IMR-90 (cell line): ENCODE results near the gene C1orf159. TPM values are rescaled to one million over a fixed set of nuclear protein-coding genes. Genes with fewer than 3 reads are reported as not detected.

Experiments
- ATAC-seq: fragments of 200-7000 bp; cut with Tn5 transposase; 2 replicates; pipeline ENCODE4 v1.9.1; 2020; ENCODE audit warnings: low read depth, mild to moderate bottlenecking, moderate library complexity
- BruUV-seq: library from RNA; stranded (reverse); fragments of 400-500 nt; replicated peaks from 2 replicates; lab custom pipeline; 2021; lab: Mats Ljungman, UMichigan
- CTCF ChIA-PET: fragments of 300-600 bp; formaldehyde crosslinking; extraction: SDS; loops from one replicate; lab custom pipeline; 2021; ENCODE audit warnings: antibody characterized with exemption; lab: Yijun Ruan, JAX
- POLR2A ChIA-PET: fragments of 300-600 bp; sonication (Branson Sonifier 250); formaldehyde crosslinking; loops from one replicate; lab custom pipeline; 2022; ENCODE audit warnings: antibody characterized with exemption; ENCODE audit not compliant: unreplicated experiment; lab: Charles Lee
- DNase-seq: peaks from one replicate; pipeline ENCODE4 v3.0.0; 2013
- H2AFZ ChIP-seq: replicated peaks from 2 replicates; pipeline ENCODE3; 2013; ENCODE audit warnings: low read length, mild to moderate bottlenecking; ENCODE audit not compliant: poor library complexity
- H2AK5ac ChIP-seq: 2 replicates; pipeline ENCODE4 v1.6.1; 2013; ENCODE audit warnings: low read depth, low read length, inconsistent platforms
- H2AK9ac ChIP-seq: replicated peaks from 2 replicates; pipeline ENCODE3; 2013; ENCODE audit warnings: mild to moderate bottlenecking, low read depth, low read length, moderate library complexity; ENCODE audit not compliant: poor library complexity
- H2BK120ac ChIP-seq: 2 replicates; pipeline ENCODE4 v1.6.1; 2013; ENCODE audit warnings: low read depth, low read length, inconsistent platforms
- H2BK15ac ChIP-seq: 3 replicates; pipeline ENCODE4 v1.6.1; 2013; ENCODE audit warnings: low read depth, low read length, inconsistent platforms
- H2BK20ac ChIP-seq: 2 replicates; pipeline ENCODE4 v1.6.1; 2013; ENCODE audit warnings: low read depth, mild to moderate bottlenecking, inconsistent platforms, low read length, moderate library complexity
- H2BK5ac ChIP-seq: 2 replicates; pipeline ENCODE4 v1.6.1; 2013; ENCODE audit warnings: mild to moderate bottlenecking, low read depth, low read length, inconsistent platforms; ENCODE audit not compliant: poor library complexity, severe bottlenecking
- H3K14ac ChIP-seq: replicated peaks from 2 replicates; pipeline ENCODE4 v1.6.1; 2013; ENCODE audit warnings: low read depth, low read length, inconsistent platforms
- H3K18ac ChIP-seq: 2 replicates; pipeline ENCODE4 v1.6.1; 2013; ENCODE audit warnings: low read depth, low read length, control low read depth
- H3K23ac ChIP-seq: 2 replicates; pipeline ENCODE4 v1.6.1; 2013; ENCODE audit warnings: low read depth, low read length, inconsistent platforms
- H3K27ac ChIP-seq: 2 replicates; pipeline ENCODE4 v1.5.1; 2013; ENCODE audit warnings: mild to moderate bottlenecking, control low read depth, low read length; ENCODE audit not compliant: insufficient read depth
- H3K27me3 ChIP-seq: 2 replicates; pipeline ENCODE4 v1.6.1; 2013; ENCODE audit warnings: low read length; ENCODE audit not compliant: control insufficient read depth, insufficient read depth
- H3K36me3 ChIP-seq: 2 replicates; pipeline ENCODE4 v1.6.1; 2013; ENCODE audit warnings: low read length, mixed read lengths; ENCODE audit not compliant: control insufficient read depth, insufficient read depth
- H3K4ac ChIP-seq: 2 replicates; pipeline ENCODE4 v1.6.1; 2013; ENCODE audit warnings: low read depth, low read length, inconsistent platforms
- H3K4me1 ChIP-seq: 2 replicates; pipeline ENCODE4 v1.6.1; 2013; ENCODE audit warnings: low read length, mixed read lengths; ENCODE audit not compliant: control insufficient read depth, insufficient read depth
- H3K4me2 ChIP-seq: 2 replicates; pipeline ENCODE4 v1.6.1; 2013; ENCODE audit warnings: low read depth, mild to moderate bottlenecking, control low read depth, low read length, moderate library complexity
- H3K4me3 ChIP-seq: 2 replicates; pipeline ENCODE4 v1.5.1; 2013; ENCODE audit warnings: low read depth, mild to moderate bottlenecking, control low read depth, low read length, moderate library complexity; ENCODE audit not compliant: insufficient read depth
- H3K56ac ChIP-seq: 2 replicates; pipeline ENCODE4 v1.6.1; 2013; ENCODE audit warnings: low read length, inconsistent platforms; ENCODE audit not compliant: insufficient read depth; ENCODE audit errors: extremely low read depth
- H3K79me1 ChIP-seq, 2 experiments: 2 replicates each; pipeline ENCODE4 v1.6.1; 2013; ENCODE audit warnings: low read length in 2 of 2, inconsistent platforms in 1 of 2, low read depth in 1 of 2
- H3K9ac ChIP-seq: 2 replicates; pipeline ENCODE4 v1.6.1; 2013; ENCODE audit warnings: low read depth, low read length, control low read depth
- H3K9me1 ChIP-seq: 2 replicates; pipeline ENCODE4 v1.6.1; 2013; ENCODE audit warnings: low read length, inconsistent platforms; ENCODE audit not compliant: insufficient read depth
- H3K9me3 ChIP-seq: 2 replicates; pipeline ENCODE4 v1.6.1; 2013; ENCODE audit warnings: low read length; ENCODE audit not compliant: control insufficient read depth, insufficient read depth
- H4K20me1 ChIP-seq: 2 replicates; pipeline ENCODE4 v1.6.1; 2013; ENCODE audit warnings: low read length, inconsistent platforms; ENCODE audit not compliant: insufficient read depth
- H4K5ac ChIP-seq: 2 replicates; pipeline ENCODE4 v1.6.1; 2013; ENCODE audit warnings: mild to moderate bottlenecking, low read depth, low read length, control low read depth
- H4K8ac ChIP-seq, 2 experiments: 2 replicates each; pipeline ENCODE4 v1.6.1; 2013; ENCODE audit warnings: low read depth in 2 of 2, low read length in 2 of 2, control low read depth in 1 of 2, inconsistent platforms in 1 of 2
- H4K91ac ChIP-seq: 2 replicates; pipeline ENCODE4 v1.6.1; 2013; ENCODE audit warnings: low read depth, low read length, inconsistent platforms; ENCODE audit not compliant: insufficient read depth
- BHLHE40 ChIP-seq: fragments of 150-350 bp; IDR thresholded peaks from 2 replicates; pipeline ENCODE4 v1.6.1; 2016; ENCODE audit warnings: mild to moderate bottlenecking, low read depth, low read length
- CEBPB ChIP-seq: IDR thresholded peaks from 2 replicates; pipeline ENCODE4 v1.6.1; 2012; ENCODE audit warnings: low read depth, low read length, improper control_type of control experiment
- CHD1 ChIP-seq: IDR thresholded peaks from 2 replicates; pipeline ENCODE4 v1.6.1; 2012; ENCODE audit warnings: low read depth, low read length, improper control_type of control experiment
- CTCF ChIP-seq: conservative IDR thresholded peaks from 2 replicates; pipeline ENCODE4 v1.5.1; 2012; ENCODE audit warnings: mild to moderate bottlenecking, low read depth, low read length, improper control_type of control experiment
- ELK1 ChIP-seq: fragments of 150-350 bp; IDR thresholded peaks from 2 replicates; pipeline ENCODE4 v1.6.1; 2016; ENCODE audit warnings: low read depth, mild to moderate bottlenecking, low read length, moderate library complexity, borderline replicate concordance
- FOS ChIP-seq: fragments of 150-350 bp; IDR thresholded peaks from 2 replicates; pipeline ENCODE4 v1.6.1; 2016; ENCODE audit warnings: low read depth, low read length
- MAFK ChIP-seq: IDR thresholded peaks from 2 replicates; pipeline ENCODE4 v1.6.1; 2012; ENCODE audit warnings: low read depth, low read length, improper control_type of control experiment
- MAZ ChIP-seq: IDR thresholded peaks from 2 replicates; pipeline ENCODE4 v1.6.1; 2012; ENCODE audit warnings: low read depth, mild to moderate bottlenecking, low read length, improper control_type of control experiment, moderate library complexity, borderline replicate concordance
- MXI1 ChIP-seq: IDR thresholded peaks from 2 replicates; pipeline ENCODE4 v1.6.1; 2012; ENCODE audit warnings: low read depth, mild to moderate bottlenecking, low read length, moderate library complexity, borderline replicate concordance
- NFE2L2 ChIP-seq: fragments of 150-350 bp; IDR thresholded peaks from 2 replicates; pipeline ENCODE4 v1.6.1; 2016; ENCODE audit warnings: low read depth, mild to moderate bottlenecking, low read length
- RAD21 ChIP-seq: IDR thresholded peaks from 2 replicates; pipeline ENCODE4 v1.6.1; 2012; ENCODE audit warnings: low read length, improper control_type of control experiment
- RCOR1 ChIP-seq: IDR thresholded peaks from 2 replicates; pipeline ENCODE4 v1.6.1; 2012; ENCODE audit warnings: mild to moderate bottlenecking, low read length, improper control_type of control experiment; ENCODE audit not compliant: insufficient replicate concordance
- RFX5 ChIP-seq: IDR thresholded peaks from 2 replicates; pipeline ENCODE4 v1.8.0; 2012; ENCODE audit warnings: low read depth, mild to moderate bottlenecking, low read length, moderate library complexity
- SMC3 ChIP-seq: fragments of 150-350 bp; IDR thresholded peaks from 2 replicates; pipeline ENCODE4 v1.6.1; 2016; ENCODE audit warnings: low read depth, mild to moderate bottlenecking, antibody characterized with exemption, low read length, moderate library complexity
- WGBS, 2 experiments: methylation state at CpG; one replicate each; pipeline versions ENCODE4 v1.1.5 to v1.1.7; 2013; ENCODE audit warnings: missing lambda C conversion rate in 2 of 2; ENCODE audit not compliant: insufficient read length in 1 of 2; ENCODE audit errors: extremely low coverage in 2 of 2; 5-methylcytosine and 5-hydroxymethylcytosine counted together
- dilution Hi-C: fragments of 300-500 bp; cut with HindIII; formaldehyde crosslinking; loops from one replicate; pipeline ENCODE4 v1.14.3; 2018; ENCODE audit warnings: low sequenced_read_pairs; ENCODE audit not compliant: unreplicated experiment
- in situ Hi-C: fragments of 300-500 bp; cut with MboI; formaldehyde crosslinking; loops from 3 replicates; pipeline ENCODE4 v1.14.3; 2019; ENCODE audit warnings: low sequenced_read_pairs, inconsistent platforms, mixed read lengths
- intact Hi-C: fragments of 100-400 bp; cut with micrococcal nuclease; formaldehyde crosslinking; loops from 2 replicates; pipeline ENCODE4 v1.10.0; 2022
- polyA plus RNA-seq, 3 experiments: library from polyadenylated mRNA; depleted of rRNA; stranded (reverse); fragments of >200 nt; gene quantifications; 2 replicates each; pipeline ENCODE4 v1.2.3, GENCODE V29; 2012; ENCODE audit warnings: low replicate concordance in 1 of 3
- total RNA-seq: library from RNA; depleted of rRNA; stranded (reverse); fragments of >200 nt; gene quantifications from 2 replicates; pipeline ENCODE4 v1.2.3, GENCODE V29; 2012

The C1orf159 gene
- total and polyA plus RNA-seq, 2 of the 4 experiments (the other 2 are of a cell fraction) = 2.9 to 12.6 TPM

GRCh38 chr1:1092894-1093609, 22.8 kb downstream of the C1orf159 start:
- H2BK15ac ChIP-seq = no peak overlapping the region
- no peak overlapping the region for H4K91ac ChIP-seq
- H3K36me3 ChIP-seq = no peaks in the 10 kb centered on the region
- ChIA-PET CTCF (no interaction called here), POLR2A (no interaction called here)
- H3K4me3 ChIP-seq = no peak overlapping the region
- H2AFZ ChIP-seq = no peak overlapping the region
- no peak overlapping the region for H2AK5ac ChIP-seq
- H3K18ac ChIP-seq = no peak overlapping the region
- H3K4me1 ChIP-seq = no peaks in the 10 kb centered on the region
- no peaks in the 10 kb centered on the region for H3K79me1 ChIP-seq
- DNase-seq = no peak
- H3K27ac ChIP-seq = no peak overlapping the region
- no peaks in the 10 kb centered on the region for H3K27me3 ChIP-seq
- TF ChIP-seq CHD1 (no peak), CTCF (no peak), MAFK (no peak), MAZ (no peak), CEBPB (no peak), RAD21 (no peak), FOS (no peak), SMC3 (no peak), BHLHE40 (no peak), NFE2L2 (no peak), RCOR1 (no peak), RFX5 (no peak), ELK1 (no peak), MXI1 (no peak)
- WGBS, 2 experiments = 93% methylated on average over 8 of the region's 14 CpGs; no CpG with 5 or more reads in 1 of the 2 experiments
- ATAC-seq = no peak
- in situ Hi-C loops (no loop called here), intact Hi-C loops (no loop called here), dilution Hi-C loops (no loop called here)
- no TSS peak for BruUV-seq
- H3K23ac ChIP-seq = no peak overlapping the region
- H3K4ac ChIP-seq = no peak overlapping the region
- 0 out of 2 replicates have a peak, but pooled peaks cover 3% of the 10 kb centered on the region for H3K9me1 ChIP-seq
- H4K5ac ChIP-seq = no peak overlapping the region
- H3K56ac ChIP-seq = no peak overlapping the region
- no peak overlapping the region for H3K4me2 ChIP-seq
- H2BK5ac ChIP-seq = no peak overlapping the region
- no peak overlapping the region for H3K14ac ChIP-seq
- no peak overlapping the region for H3K9ac ChIP-seq
- no peak overlapping the region for H2AK9ac ChIP-seq
- no peaks in the 10 kb centered on the region for H4K20me1 ChIP-seq
- no peaks in the 10 kb centered on the region for H3K9me3 ChIP-seq
- no peak overlapping the region for H4K8ac ChIP-seq
- H2BK120ac ChIP-seq = no peak overlapping the region
- H2BK20ac ChIP-seq = no peak overlapping the region
